Stimulated activated CD4-positive, alpha-beta T cell treated with anti-CD3 and anti-CD28 coated beads, TNF-alpha, amount 100 ng/mL, for 4 hours (primary cell): ENCODE data around the gene FKBP8.

Source experiments
- DNase-seq, 3 experiments: peaks; one replicate each; pipeline ENCODE4 v3.0.0-alpha.2; 2020; ENCODE audit warnings: low read depth in 3 of 3

The FKBP8 gene

GRCh38 chr19:18483119-18483890 is 60.1 kb downstream of the FKBP8 start:
- DNase-seq, result no peak
